ENCODE measurements around the gene TSSK6. TPM values are rescaled to one million over a fixed set of nuclear protein-coding genes. Genes with fewer than 3 reads are reported as not detected.

The TSSK6 gene
- total RNA-seq, 1 donor from 2014 or later = 1.7 TPM

- no peak for DNase-seq (ENCODE audit: low read depth)
- TF ChIP-seq CTCF (conservative IDR thresholded peaks at IDR 0.05; ENCODE audit: low read depth, low read length) = no peak
- no peak overlapping the region for H3K4me3 ChIP-seq (ENCODE audit: low read depth, low read length)
These were observed 10.4 kb upstream of the TSSK6 start for GRCh38 chr19:19525611-19526380.

- TF ChIP-seq CTCF (conservative IDR thresholded peaks at IDR 0.05; ENCODE audit: low read depth, low read length) = no peak
- no peak for DNase-seq (ENCODE audit: low read depth)
- no peak overlapping the region for H3K4me3 ChIP-seq (ENCODE audit: low read depth, low read length)
These were observed 8.7 kb upstream of the TSSK6 start for GRCh38 chr19:19524053-19524452.

GRCh38 chr19:19523177-19523576 lies 7.8 kb upstream of the TSSK6 start:
- H3K4me3 ChIP-seq (ENCODE audit: low read depth, low read length) = no peak overlapping the region
- no peak for DNase-seq (ENCODE audit: low read depth)
- TF ChIP-seq CTCF (conservative IDR thresholded peaks at IDR 0.05; ENCODE audit: low read depth, low read length) = no peak

GRCh38 chr19:19520989-19521388 lies 5.6 kb upstream of the TSSK6 start:
- no peak for DNase-seq (ENCODE audit: low read depth)
- no peak for TF ChIP-seq CTCF (conservative IDR thresholded peaks at IDR 0.05; ENCODE audit: low read depth, low read length)
- no peak overlapping the region for H3K4me3 ChIP-seq (ENCODE audit: low read depth, low read length)

- DNase-seq (ENCODE audit: low read depth) = no peak
- H3K4me3 ChIP-seq (ENCODE audit: low read depth, low read length) = peak overlapping the region; percentile 90
- TF ChIP-seq CTCF (conservative IDR thresholded peaks at IDR 0.05; ENCODE audit: low read depth, low read length) = no peak
These were observed 1.9 kb upstream of the TSSK6 start for GRCh38 chr19:19517235-19517619.

GRCh38 chr19:19515642-19516519 lies 533 bp upstream of the TSSK6 start, which contains the start of gene NDUFA13:
Gene NDUFA13 (plus strand): TSS chr19:19516225. CDS start chr19:19516239, 14 bp downstream.
- peak within 1 kb of the TSS; percentile 90 for H3K4me3 ChIP-seq (ENCODE audit: low read depth, low read length)
- DNase-seq (ENCODE audit: low read depth) = peak; percentile 36
- TF ChIP-seq CTCF (conservative IDR thresholded peaks at IDR 0.05; ENCODE audit: low read depth, low read length) = peak; percentile 25
